NCI-H526 treated with DMSO at 0.1 percent for 48 hours (cell line): Measurements from ENCODE around the gene ST7L.
"Not testable (repeated sequence)": the region's sequence is repeated elsewhere in the genome, so short reads cannot be mapped to it uniquely, and the experiment has no call there.

ENCODE experiments used
- DNase-seq: peaks from one replicate; lab custom pipeline; 2025; lab: John Stamatoyannopoulos, UW

ST7L gene

GRCh38 chr1:112492076-112492475, 126.9 kb downstream of the ST7L start:
- no peak for DNase-seq

GRCh38 chr1:112488141-112488540, 130.8 kb downstream of the ST7L start:
- DNase-seq, result no peak

- DNase-seq, result not testable (repeated sequence)
Measured at GRCh38 chr1:112487686-112488085, 131.3 kb downstream of the ST7L start.

GRCh38 chr1:112486063-112486462, 132.9 kb downstream of the ST7L start:
- DNase-seq, result not testable (repeated sequence)

- DNase-seq, result no peak
Measured at GRCh38 chr1:112478314-112478713, 140.6 kb downstream of the ST7L start.

- DNase-seq, result no peak
Measured at GRCh38 chr1:112477550-112477949, 141.4 kb downstream of the ST7L start.
